Measurements from ENCODE around the gene NLGN1. TPM values are rescaled to one million over a fixed set of nuclear protein-coding genes. Genes with fewer than 3 reads are reported as not detected.

Gene NLGN1
- total RNA-seq, 1 donor: 0.10 TPM

- H3K4me3 ChIP-seq (ENCODE audit: low read length): no peak overlapping the region
- no peaks in the 10 kb centered on the region for H3K27me3 ChIP-seq (ENCODE audit: insufficient read depth, low read length)
These were observed 670.5 kb downstream of the NLGN1 start for GRCh38 chr3:174068035-174068434.

DNA sequence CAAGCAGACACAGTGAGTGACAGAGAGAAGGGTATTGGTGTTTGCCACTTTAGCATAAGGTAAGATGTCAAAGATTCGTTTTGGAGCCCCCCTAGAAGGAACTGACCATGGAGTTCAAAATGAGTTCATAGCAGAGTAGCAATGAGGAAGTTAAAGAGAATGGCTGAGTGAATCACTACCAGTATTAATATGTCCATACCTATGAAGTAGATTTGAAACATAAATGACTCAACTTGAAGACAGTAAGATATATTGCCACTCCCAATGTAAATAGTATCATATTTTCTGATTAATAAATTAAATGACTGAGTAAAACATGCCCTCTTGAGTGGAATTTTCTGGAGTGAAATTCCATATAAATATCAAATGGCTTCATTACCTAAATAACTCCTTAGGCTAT is 675.1 kb downstream of the NLGN1 start:
- peaks cover 7% of the 10 kb centered on the region for H3K9me3 ChIP-seq (ENCODE audit: low read depth, low read length)
- no peaks in the 10 kb centered on the region for H3K27me3 ChIP-seq (ENCODE audit: insufficient read depth, low read length)
- H3K4me3 ChIP-seq (ENCODE audit: low read length): no peak overlapping the region
- H3K4me1 ChIP-seq (ENCODE audit: insufficient read depth, low read length): no peaks in the 10 kb centered on the region

More at GRCh38 chr3:174068035-174068434, 670.5 kb downstream of the NLGN1 start:
- Histone ChIP-seq H3K4me1 (ENCODE audit: insufficient read depth, low read length) (no peaks in the 10 kb centered on the region), H3K9me3 (ENCODE audit: low read depth, low read length) (peaks cover 6% of the 10 kb centered on the region)

GRCh38 chr3:174083706-174084105 is 686.2 kb downstream of the NLGN1 start:
- H3K4me3 ChIP-seq (ENCODE audit: low read length): no peak overlapping the region
- no peaks in the 10 kb centered on the region for H3K4me1 ChIP-seq (ENCODE audit: insufficient read depth, low read length)
- H3K9me3 ChIP-seq (ENCODE audit: low read depth, low read length): no peaks in the 10 kb centered on the region
- no peaks in the 10 kb centered on the region for H3K27me3 ChIP-seq (ENCODE audit: insufficient read depth, low read length)

DNA sequence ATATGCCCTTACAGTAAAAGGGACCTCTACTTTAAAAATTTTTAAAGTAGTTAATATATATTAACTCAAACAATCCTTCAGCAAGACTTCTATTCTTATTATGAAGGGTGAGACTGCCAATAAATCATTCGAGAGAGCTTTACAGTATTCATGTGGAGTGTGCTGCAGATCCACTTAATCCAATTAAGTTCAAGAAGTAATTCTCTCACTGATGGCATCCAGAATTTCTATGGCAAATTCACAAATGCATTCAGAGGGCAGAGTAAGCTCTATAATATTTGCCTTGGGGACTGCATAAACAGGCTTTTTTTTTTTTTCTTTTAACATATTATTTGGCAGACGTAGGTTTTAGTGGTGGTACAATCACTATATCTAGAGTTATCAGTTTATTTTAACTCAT is 692.0 kb downstream of the NLGN1 start:
- H3K27me3 ChIP-seq (ENCODE audit: insufficient read depth, low read length): no peaks in the 10 kb centered on the region
- no peaks in the 10 kb centered on the region for H3K9me3 ChIP-seq (ENCODE audit: low read depth, low read length)
- H3K4me3 ChIP-seq (ENCODE audit: low read length): no peak overlapping the region
- no peaks in the 10 kb centered on the region for H3K4me1 ChIP-seq (ENCODE audit: insufficient read depth, low read length)

- H3K4me3 ChIP-seq (ENCODE audit: low read length): no peak overlapping the region
- no peaks in the 10 kb centered on the region for H3K9me3 ChIP-seq (ENCODE audit: low read depth, low read length)
- no peaks in the 10 kb centered on the region for H3K4me1 ChIP-seq (ENCODE audit: insufficient read depth, low read length)
- H3K27me3 ChIP-seq (ENCODE audit: insufficient read depth, low read length): no peaks in the 10 kb centered on the region
These were observed 697.1 kb downstream of the NLGN1 start for GRCh38 chr3:174094669-174095068.

DNA sequence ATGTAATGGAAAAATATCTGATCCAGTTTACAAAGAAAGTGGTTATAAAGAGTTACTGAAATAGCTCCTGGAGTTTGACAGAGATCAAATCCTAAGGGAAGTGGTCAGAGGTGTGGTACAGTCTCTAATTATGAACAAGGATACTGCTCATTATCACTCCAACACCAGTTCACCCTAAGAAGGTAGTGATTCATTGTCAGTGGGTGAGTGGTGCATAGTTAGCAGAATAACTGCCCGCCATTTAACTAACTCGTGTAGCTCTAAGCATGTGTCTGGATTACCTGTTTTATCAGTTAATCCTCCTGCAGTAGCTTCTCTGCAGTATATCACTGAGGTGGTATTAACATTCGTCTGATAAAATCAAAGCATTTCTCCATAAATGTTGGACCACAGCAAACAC is 700.1 kb downstream of the NLGN1 start:
- H3K27me3 ChIP-seq (ENCODE audit: insufficient read depth, low read length): no peaks in the 10 kb centered on the region
- no peak overlapping the region for H3K4me3 ChIP-seq (ENCODE audit: low read length)
- no peaks in the 10 kb centered on the region for H3K4me1 ChIP-seq (ENCODE audit: insufficient read depth, low read length)
- H3K9me3 ChIP-seq (ENCODE audit: low read depth, low read length): no peaks in the 10 kb centered on the region

- Histone ChIP-seq H3K4me3 (ENCODE audit: low read length) (no peak overlapping the region), H3K27me3 (ENCODE audit: insufficient read depth, low read length) (no peaks in the 10 kb centered on the region)
These were observed 701.2 kb downstream of the NLGN1 start for GRCh38 chr3:174098746-174099145.

DNA sequence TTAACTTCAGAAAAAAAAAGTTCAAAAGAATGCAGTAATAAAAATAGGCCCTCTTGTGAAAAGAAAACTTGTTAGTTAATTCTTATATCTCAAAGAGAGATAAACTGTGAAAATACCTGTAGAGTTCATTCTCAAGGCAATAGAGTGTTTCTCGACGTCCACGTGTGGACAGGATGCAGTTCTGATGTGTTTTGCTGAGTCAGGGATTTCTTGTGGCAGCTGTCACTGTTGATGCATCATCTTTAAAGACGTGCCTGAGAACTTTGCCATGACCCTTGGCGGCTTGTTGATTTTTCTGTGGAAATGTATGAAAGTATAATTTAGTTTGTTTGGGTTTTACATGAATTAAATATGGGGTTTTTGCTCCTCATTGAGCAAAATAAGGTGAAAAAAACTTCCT is 702.2 kb downstream of the NLGN1 start:
- Histone ChIP-seq H3K4me1 (ENCODE audit: insufficient read depth, low read length) (no peaks in the 10 kb centered on the region), H3K4me3 (ENCODE audit: low read length) (no peak overlapping the region), H3K27me3 (ENCODE audit: insufficient read depth, low read length) (no peaks in the 10 kb centered on the region), H3K9me3 (ENCODE audit: low read depth, low read length) (no peaks in the 10 kb centered on the region)

More at GRCh38 chr3:174098746-174099145, 701.2 kb downstream of the NLGN1 start:
- Histone ChIP-seq H3K4me1 (ENCODE audit: insufficient read depth, low read length) (no peaks in the 10 kb centered on the region), H3K9me3 (ENCODE audit: low read depth, low read length) (no peaks in the 10 kb centered on the region)

- Histone ChIP-seq H3K27me3 (ENCODE audit: insufficient read depth, low read length) (no peaks in the 10 kb centered on the region), H3K4me1 (ENCODE audit: insufficient read depth, low read length) (no peaks in the 10 kb centered on the region), H3K4me3 (ENCODE audit: low read length) (no peak overlapping the region), H3K9me3 (ENCODE audit: low read depth, low read length) (no peaks in the 10 kb centered on the region)
These were observed 703.2 kb downstream of the NLGN1 start for GRCh38 chr3:174100744-174101143.

GRCh38 chr3:174101244-174101643 is 703.7 kb downstream of the NLGN1 start:
- Histone ChIP-seq H3K4me3 (ENCODE audit: low read length) (no peak overlapping the region), H3K4me1 (ENCODE audit: insufficient read depth, low read length) (no peaks in the 10 kb centered on the region), H3K27me3 (ENCODE audit: insufficient read depth, low read length) (no peaks in the 10 kb centered on the region), H3K9me3 (ENCODE audit: low read depth, low read length) (no peaks in the 10 kb centered on the region)

DNA sequence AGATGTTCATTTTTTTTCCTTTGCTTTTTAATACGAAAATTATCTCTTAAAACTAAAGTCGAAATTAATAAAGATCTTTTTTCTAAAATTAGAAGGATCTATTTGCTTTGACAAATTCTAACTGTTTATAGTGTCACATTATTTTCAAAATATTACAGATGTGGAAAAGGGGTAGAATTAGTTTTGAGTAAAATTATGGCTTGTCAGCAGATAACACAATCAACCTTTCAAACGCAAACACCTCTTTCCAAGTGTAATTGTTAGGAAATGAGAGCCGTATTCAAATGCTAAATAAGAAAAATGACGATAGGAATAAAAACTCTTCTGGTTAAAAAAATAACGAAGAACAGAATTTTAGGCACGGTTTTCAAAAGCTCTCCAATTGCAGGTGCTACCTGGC is 704.7 kb downstream of the NLGN1 start:
- Histone ChIP-seq H3K9me3 (ENCODE audit: low read depth, low read length) (no peaks in the 10 kb centered on the region), H3K4me1 (ENCODE audit: insufficient read depth, low read length) (no peaks in the 10 kb centered on the region), H3K4me3 (ENCODE audit: low read length) (no peak overlapping the region), H3K27me3 (ENCODE audit: insufficient read depth, low read length) (no peaks in the 10 kb centered on the region)

DNA sequence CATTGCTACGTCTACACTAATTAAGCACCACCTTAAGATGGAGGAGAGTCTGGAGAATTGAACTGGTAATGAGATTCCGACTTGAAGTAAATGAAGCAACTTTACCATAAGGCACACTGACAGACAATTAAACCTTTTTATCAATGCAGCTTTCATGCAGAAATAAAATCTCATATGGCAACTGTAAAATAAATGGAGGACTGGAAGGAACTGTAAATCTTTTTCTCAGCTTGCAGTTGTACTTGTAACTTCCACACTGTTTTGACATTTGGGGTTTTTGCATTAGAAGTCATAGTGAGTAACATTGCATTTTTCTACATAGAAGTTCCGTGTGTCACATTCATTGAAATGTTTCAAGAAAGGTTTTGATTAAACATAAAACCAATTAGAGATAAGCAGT is 705.3 kb downstream of the NLGN1 start:
- Histone ChIP-seq H3K9me3 (ENCODE audit: low read depth, low read length) (no peaks in the 10 kb centered on the region), H3K4me3 (ENCODE audit: low read length) (no peak overlapping the region), H3K4me1 (ENCODE audit: insufficient read depth, low read length) (no peaks in the 10 kb centered on the region), H3K27me3 (ENCODE audit: insufficient read depth, low read length) (no peaks in the 10 kb centered on the region)

DNA sequence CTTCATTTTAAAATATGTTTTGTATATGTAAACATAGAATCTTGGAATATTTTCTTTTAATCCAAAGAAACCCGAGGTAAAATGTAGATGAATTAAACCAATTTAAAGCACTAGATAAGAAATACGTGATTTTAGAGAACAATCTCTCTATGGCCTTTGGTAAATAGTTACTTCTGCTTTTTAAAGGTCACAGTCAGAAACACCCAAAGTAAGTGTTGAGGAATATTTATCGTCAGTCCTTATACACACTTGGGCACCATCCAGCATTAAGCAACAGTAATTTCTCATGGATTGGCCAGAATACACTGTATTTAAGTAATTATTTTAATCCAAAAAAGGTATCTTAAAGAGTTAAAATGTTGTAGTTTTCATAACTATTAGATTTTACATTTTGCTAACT is 713.2 kb downstream of the NLGN1 start:
- H3K27me3 ChIP-seq (ENCODE audit: insufficient read depth, low read length): no peaks in the 10 kb centered on the region
- H3K9me3 ChIP-seq (ENCODE audit: low read depth, low read length): no peaks in the 10 kb centered on the region
- H3K4me3 ChIP-seq (ENCODE audit: low read length): no peak overlapping the region
- no peaks in the 10 kb centered on the region for H3K4me1 ChIP-seq (ENCODE audit: insufficient read depth, low read length)

DNA sequence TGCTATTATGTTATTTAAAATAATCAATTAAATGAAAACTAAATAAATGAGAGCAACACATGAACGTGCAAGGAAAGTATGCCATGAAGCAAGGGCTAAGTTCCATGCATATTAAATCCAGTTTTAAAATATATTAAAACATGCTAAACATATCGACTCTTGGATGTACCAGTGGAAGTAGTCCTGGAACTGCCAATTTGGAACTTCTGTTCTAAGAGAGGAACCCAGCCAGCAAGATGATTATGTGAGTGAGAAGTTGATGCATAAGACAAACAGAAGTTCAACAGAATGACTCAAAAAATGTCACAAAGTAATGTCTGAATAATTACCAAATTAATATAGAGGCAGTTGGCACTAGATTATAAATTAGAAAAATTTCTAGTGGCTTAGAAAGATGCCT is 714.2 kb downstream of the NLGN1 start:
- no peaks in the 10 kb centered on the region for H3K27me3 ChIP-seq (ENCODE audit: insufficient read depth, low read length)
- H3K4me3 ChIP-seq (ENCODE audit: low read length): no peak overlapping the region
- no peaks in the 10 kb centered on the region for H3K9me3 ChIP-seq (ENCODE audit: low read depth, low read length)
- no peaks in the 10 kb centered on the region for H3K4me1 ChIP-seq (ENCODE audit: insufficient read depth, low read length)

DNA sequence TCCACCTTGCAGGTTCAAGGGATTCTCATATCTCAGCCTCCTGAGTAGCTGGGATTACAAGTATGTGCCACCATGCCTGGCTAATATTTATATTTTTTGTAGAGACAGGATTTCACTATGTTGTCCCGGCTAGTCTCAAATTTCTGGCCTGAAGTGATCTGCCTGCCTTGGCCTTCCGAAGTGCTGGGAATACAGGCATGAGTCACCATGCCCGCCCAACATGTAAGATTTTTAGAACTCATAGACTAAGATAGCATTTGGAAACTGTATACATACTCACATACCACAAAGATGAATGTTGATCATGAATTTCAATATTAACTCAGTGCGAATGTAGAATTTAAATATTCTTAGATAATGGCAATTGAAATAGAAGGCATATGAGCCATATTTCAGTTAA is 718.9 kb downstream of the NLGN1 start:
- no peaks in the 10 kb centered on the region for H3K4me1 ChIP-seq (ENCODE audit: insufficient read depth, low read length)

DNA sequence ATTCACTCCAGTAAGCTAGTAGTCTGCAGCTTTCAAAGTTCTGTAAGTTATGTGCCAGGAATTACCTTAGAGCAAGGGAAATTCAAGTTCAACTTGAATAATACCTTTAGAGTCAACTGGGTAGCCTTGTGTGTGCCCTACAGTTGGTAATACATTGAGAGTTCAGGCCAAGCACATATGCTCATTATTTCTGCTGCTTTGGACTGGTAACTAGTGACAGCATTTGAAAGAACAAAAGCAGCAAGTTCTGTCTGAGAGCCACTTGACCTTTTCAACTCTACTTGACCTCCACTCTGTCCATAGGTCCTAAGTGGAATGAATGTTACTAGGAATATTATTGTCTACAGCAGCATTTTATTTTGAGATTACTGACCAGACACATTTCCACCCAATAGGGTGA is 723.5 kb downstream of the NLGN1 start:
- no peak overlapping the region for H3K4me3 ChIP-seq (ENCODE audit: low read length)
- H3K27me3 ChIP-seq (ENCODE audit: insufficient read depth, low read length): no peaks in the 10 kb centered on the region
- no peaks in the 10 kb centered on the region for H3K9me3 ChIP-seq (ENCODE audit: low read depth, low read length)
- no peaks in the 10 kb centered on the region for H3K4me1 ChIP-seq (ENCODE audit: insufficient read depth, low read length)

More for the DNA sequence above, 718.9 kb downstream of the NLGN1 start:
- Histone ChIP-seq H3K9me3 (ENCODE audit: low read depth, low read length) (no peaks in the 10 kb centered on the region), H3K27me3 (ENCODE audit: insufficient read depth, low read length) (no peaks in the 10 kb centered on the region), H3K4me3 (ENCODE audit: low read length) (no peak overlapping the region)

DNA sequence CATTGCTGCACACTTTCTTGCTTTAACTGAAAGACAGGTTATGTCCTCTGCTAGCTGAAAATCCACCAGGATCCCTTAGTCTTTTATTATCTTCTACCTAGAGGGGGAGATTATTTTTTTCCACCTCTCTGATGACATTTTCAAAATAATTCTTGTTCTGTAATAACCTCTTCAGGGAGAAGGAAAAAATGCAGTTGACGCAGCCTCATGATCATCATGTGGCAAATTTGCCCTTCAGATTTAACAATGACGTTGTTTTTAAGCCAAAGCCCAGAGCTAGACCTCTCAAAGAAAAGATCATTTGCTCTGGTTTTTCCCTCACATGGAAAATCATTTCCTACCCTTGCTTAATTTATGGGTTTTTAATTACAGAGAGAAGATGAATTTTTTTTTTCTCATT is 724.9 kb downstream of the NLGN1 start:
- no peaks in the 10 kb centered on the region for H3K4me1 ChIP-seq (ENCODE audit: insufficient read depth, low read length)
- H3K4me3 ChIP-seq (ENCODE audit: low read length): no peak overlapping the region
- no peaks in the 10 kb centered on the region for H3K27me3 ChIP-seq (ENCODE audit: insufficient read depth, low read length)
- no peaks in the 10 kb centered on the region for H3K9me3 ChIP-seq (ENCODE audit: low read depth, low read length)
